Activated CD8-positive, alpha-beta T cell treated with anti-CD3 and anti-CD28 coated beads for 36 hours (primary cell): ENCODE data around the gene ITIH4. TPM values are rescaled to one million over a fixed set of nuclear protein-coding genes. Genes with fewer than 3 reads are reported as not detected.

Experiments
- ATAC-seq: fragments of 200-7000 bp; cut with Tn5 transposase; one replicate; pipeline ENCODE4 v1.10.0; 2021; ENCODE audit warnings: mild to moderate bottlenecking, moderate library complexity
- CTCF ChIA-PET: fragments of 350-600 bp; sonication (Branson Sonifier 250); formaldehyde crosslinking; loops from one replicate; lab custom pipeline; 2021; ENCODE audit warnings: antibody characterized with exemption; lab: Charles Lee
- POLR2A ChIA-PET: fragments of 350-600 bp; sonication (Branson Sonifier 250); formaldehyde crosslinking; loops from one replicate; lab custom pipeline; 2021; ENCODE audit warnings: antibody characterized with exemption; lab: Charles Lee
- DNase-seq: peaks from one replicate; pipeline ENCODE4 v3.0.0-alpha.2; 2020
- H3K27ac Mint-ChIP-seq: one replicate; pipeline ENCODE4 v1.8.0; 2021; ENCODE audit warnings: mild to moderate bottlenecking, mixed read lengths
- H3K27me3 Mint-ChIP-seq: one replicate; pipeline ENCODE4 v1.8.0; 2021; ENCODE audit warnings: mixed read lengths
- H3K36me3 Mint-ChIP-seq: one replicate; pipeline ENCODE4 v1.8.0; 2021; ENCODE audit warnings: low read depth, mixed read lengths
- H3K4me1 Mint-ChIP-seq: one replicate; pipeline ENCODE4 v1.8.0; 2021; ENCODE audit warnings: low read depth, mixed read lengths
- H3K4me3 Mint-ChIP-seq: one replicate; pipeline ENCODE4 v1.8.0; 2021; ENCODE audit warnings: mild to moderate bottlenecking, moderate library complexity, mixed read lengths
- H3K9me3 Mint-ChIP-seq: one replicate; pipeline ENCODE4 v1.8.0; 2021; ENCODE audit warnings: mixed read lengths
- intact Hi-C: fragments of 100-400 bp; cut with micrococcal nuclease; formaldehyde crosslinking; loops from one replicate; pipeline ENCODE4 v1.10.0; 2022
- total RNA-seq, 2 experiments: library from RNA; stranded (reverse); gene quantifications; one replicate each; pipeline ENCODE4 v1.2.3, GENCODE V29; 2021
- TF ChIP-seq, protein P1 (sequence below): fragments of 200-600 bp; IDR thresholded peaks from one replicate; pipeline ENCODE4 v1.8.0; 2022; ENCODE audit warnings: antibody characterized with exemption, mild to moderate bottlenecking

Gene ITIH4
- total RNA-seq, 2 experiments from 2014 or later, result 3.9 to 5.5 TPM

DNA sequence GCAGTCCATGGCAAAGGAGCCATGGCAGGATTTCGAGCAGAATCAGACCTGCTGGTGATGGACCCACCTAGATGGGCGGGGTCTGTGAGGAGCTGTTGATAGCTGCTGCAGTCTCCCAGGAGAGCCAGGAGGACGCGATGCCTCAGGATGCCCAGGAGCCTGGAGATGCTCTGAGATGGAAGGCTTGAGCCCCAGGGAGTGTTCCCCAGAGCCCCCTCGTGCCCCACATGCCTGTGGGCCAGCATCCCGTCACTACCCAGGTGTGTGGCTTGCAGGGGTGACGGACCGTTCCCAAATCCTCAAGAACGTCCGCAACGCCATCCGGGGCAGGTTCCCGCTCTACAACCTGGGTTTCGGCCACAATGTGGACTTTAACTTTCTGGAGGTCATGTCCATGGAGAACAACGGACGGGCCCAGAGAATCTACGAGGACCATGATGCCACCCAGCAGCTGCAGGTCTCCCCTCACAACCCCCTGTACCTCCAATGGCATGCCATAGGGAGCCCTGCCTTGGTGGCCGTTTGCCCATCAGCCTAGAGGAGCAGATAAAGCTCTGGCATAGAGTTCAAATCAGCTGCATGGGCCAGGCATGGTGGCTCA is 46.4 kb downstream of the ITIH4 start:
- no peak overlapping the region for H3K4me3 Mint-ChIP-seq
- no peak overlapping the region for H3K27ac Mint-ChIP-seq
- POLR2A ChIA-PET, result no interaction called here
- H3K4me1 Mint-ChIP-seq, result no peaks in the 10 kb centered on the region
- no peaks in the 10 kb centered on the region for H3K36me3 Mint-ChIP-seq
- ATAC-seq, result no peak
- intact Hi-C loops, result no loop called here
- TF ChIP-seq, protein P1, sequence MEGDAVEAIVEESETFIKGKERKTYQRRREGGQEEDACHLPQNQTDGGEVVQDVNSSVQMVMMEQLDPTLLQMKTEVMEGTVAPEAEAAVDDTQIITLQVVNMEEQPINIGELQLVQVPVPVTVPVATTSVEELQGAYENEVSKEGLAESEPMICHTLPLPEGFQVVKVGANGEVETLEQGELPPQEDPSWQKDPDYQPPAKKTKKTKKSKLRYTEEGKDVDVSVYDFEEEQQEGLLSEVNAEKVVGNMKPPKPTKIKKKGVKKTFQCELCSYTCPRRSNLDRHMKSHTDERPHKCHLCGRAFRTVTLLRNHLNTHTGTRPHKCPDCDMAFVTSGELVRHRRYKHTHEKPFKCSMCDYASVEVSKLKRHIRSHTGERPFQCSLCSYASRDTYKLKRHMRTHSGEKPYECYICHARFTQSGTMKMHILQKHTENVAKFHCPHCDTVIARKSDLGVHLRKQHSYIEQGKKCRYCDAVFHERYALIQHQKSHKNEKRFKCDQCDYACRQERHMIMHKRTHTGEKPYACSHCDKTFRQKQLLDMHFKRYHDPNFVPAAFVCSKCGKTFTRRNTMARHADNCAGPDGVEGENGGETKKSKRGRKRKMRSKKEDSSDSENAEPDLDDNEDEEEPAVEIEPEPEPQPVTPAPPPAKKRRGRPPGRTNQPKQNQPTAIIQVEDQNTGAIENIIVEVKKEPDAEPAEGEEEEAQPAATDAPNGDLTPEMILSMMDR, result no peak
- CTCF ChIA-PET, result interaction anchor here (1.6 kb wide), 1 partner anchor 15 kb away, joined by 6 read pairs; no protein-coding TSS in a partner anchor
- no peak for DNase-seq
- H3K9me3 Mint-ChIP-seq, result no peaks in the 10 kb centered on the region
- H3K27me3 Mint-ChIP-seq, result peaks cover 2% of the 10 kb centered on the region

DNA sequence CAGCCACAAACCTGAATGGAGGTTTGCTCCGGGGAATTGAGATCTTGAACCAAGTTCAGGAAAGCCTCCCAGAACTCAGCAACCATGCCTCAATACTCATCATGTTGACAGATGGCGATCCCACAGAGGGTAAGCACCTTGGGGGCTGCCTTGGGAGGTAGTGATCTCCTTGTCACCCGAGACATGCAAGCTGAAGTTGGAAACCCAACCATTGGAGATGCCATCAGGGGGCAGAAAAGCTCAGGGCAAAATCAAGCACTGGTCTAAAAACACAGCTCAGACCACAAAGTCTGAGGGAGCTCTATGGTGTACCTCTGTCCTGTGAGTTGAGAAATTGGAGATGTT is 47.3 kb downstream of the ITIH4 start:
- TF ChIP-seq, protein P1, result no peak
- ChIA-PET POLR2A (no interaction called here), CTCF (interaction anchor here (0.6 kb wide), 1 partner anchor 38 kb away, joined by 3 read pairs; no protein-coding TSS in a partner anchor)
- no peak for DNase-seq
- Mint-ChIP-seq H3K9me3 (no peaks in the 10 kb centered on the region), H3K36me3 (no peaks in the 10 kb centered on the region), H3K27me3 (peaks cover 2% of the 10 kb centered on the region), H3K4me3 (no peak overlapping the region), H3K27ac (no peak overlapping the region), H3K4me1 (no peaks in the 10 kb centered on the region)
- no peak for ATAC-seq
- intact Hi-C loops, result no loop called here

GRCh38 chr3:52782412-52783210 is 47.9 kb downstream of the ITIH4 start:
- H3K27me3 Mint-ChIP-seq, result peaks cover 2% of the 10 kb centered on the region
- H3K27ac Mint-ChIP-seq, result no peak overlapping the region

DNA sequence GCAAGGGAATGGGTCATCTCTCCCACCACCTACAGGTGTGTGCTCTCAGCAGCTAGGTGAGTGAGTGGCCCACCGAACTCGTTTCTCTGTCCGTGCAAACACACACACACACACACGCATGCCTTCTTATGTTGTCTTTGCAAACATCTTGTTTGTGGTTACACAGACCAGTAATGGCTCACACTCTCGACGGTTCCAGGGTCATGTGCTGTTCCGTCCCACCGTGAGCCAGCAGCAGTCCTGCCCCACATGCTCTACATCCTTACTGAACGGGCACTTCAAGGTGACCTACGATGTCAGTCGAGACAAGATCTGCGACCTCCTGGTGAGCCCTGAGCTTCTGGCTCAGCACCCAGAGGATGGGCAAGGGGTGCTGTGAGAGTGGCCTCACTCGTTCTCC is 48.7 kb downstream of the ITIH4 start:
- no peak for ATAC-seq

More at GRCh38 chr3:52782412-52783210, 47.9 kb downstream of the ITIH4 start:
- intact Hi-C loops, result no loop called here
- TF ChIP-seq, protein P1, result no peak
- ChIA-PET POLR2A (no interaction called here), CTCF (interaction anchor here (1.3 kb wide), 1 partner anchor 16 kb away, joined by 6 read pairs; no protein-coding TSS in a partner anchor)
- Mint-ChIP-seq H3K4me3 (no peak overlapping the region), H3K9me3 (no peaks in the 10 kb centered on the region), H3K36me3 (no peaks in the 10 kb centered on the region), H3K4me1 (no peaks in the 10 kb centered on the region)
- DNase-seq, result no peak
- ATAC-seq, result no peak

More for the DNA sequence above, 48.7 kb downstream of the ITIH4 start:
- ChIA-PET CTCF (interaction anchor here (1.3 kb wide), 1 partner anchor 17 kb away, joined by 6 read pairs; no protein-coding TSS in a partner anchor), POLR2A (no interaction called here)
- H3K9me3 Mint-ChIP-seq, result no peaks in the 10 kb centered on the region
- H3K4me3 Mint-ChIP-seq, result no peak overlapping the region
- intact Hi-C loops, result no loop called here
- H3K27me3 Mint-ChIP-seq, result peaks cover 2% of the 10 kb centered on the region
- DNase-seq, result no peak
- H3K36me3 Mint-ChIP-seq, result no peaks in the 10 kb centered on the region
- TF ChIP-seq, protein P1, result no peak
- no peaks in the 10 kb centered on the region for H3K4me1 Mint-ChIP-seq
- no peak overlapping the region for H3K27ac Mint-ChIP-seq
